AG09309 (cell line): Measurements from ENCODE around the gene RPS6KL1.

Experiments
- DNase-seq: peaks from one replicate; pipeline ENCODE4 v3.0.0-alpha.2; 2010; ENCODE audit warnings: low read depth
- H3K4me3 ChIP-seq: 2 replicates; pipeline ENCODE4 v1.5.1; 2011; ENCODE audit warnings: mild to moderate bottlenecking, low read depth, low read length, moderate library complexity; ENCODE audit not compliant: control insufficient read depth
- TF ChIP-seq, protein P1 (sequence below): IDR thresholded peaks from 2 replicates; pipeline ENCODE4 v1.5.1; 2011; ENCODE audit warnings: mild to moderate bottlenecking, low read depth, low read length, inconsistent platforms; ENCODE audit not compliant: insufficient read depth, control insufficient read depth; ENCODE audit errors: missing control alignments

RPS6KL1 gene, protein sequence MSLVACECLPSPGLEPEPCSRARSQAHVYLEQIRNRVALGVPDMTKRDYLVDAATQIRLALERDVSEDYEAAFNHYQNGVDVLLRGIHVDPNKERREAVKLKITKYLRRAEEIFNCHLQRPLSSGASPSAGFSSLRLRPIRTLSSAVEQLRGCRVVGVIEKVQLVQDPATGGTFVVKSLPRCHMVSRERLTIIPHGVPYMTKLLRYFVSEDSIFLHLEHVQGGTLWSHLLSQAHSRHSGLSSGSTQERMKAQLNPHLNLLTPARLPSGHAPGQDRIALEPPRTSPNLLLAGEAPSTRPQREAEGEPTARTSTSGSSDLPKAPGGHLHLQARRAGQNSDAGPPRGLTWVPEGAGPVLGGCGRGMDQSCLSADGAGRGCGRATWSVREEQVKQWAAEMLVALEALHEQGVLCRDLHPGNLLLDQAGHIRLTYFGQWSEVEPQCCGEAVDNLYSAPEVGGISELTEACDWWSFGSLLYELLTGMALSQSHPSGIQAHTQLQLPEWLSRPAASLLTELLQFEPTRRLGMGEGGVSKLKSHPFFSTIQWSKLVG

DNA sequence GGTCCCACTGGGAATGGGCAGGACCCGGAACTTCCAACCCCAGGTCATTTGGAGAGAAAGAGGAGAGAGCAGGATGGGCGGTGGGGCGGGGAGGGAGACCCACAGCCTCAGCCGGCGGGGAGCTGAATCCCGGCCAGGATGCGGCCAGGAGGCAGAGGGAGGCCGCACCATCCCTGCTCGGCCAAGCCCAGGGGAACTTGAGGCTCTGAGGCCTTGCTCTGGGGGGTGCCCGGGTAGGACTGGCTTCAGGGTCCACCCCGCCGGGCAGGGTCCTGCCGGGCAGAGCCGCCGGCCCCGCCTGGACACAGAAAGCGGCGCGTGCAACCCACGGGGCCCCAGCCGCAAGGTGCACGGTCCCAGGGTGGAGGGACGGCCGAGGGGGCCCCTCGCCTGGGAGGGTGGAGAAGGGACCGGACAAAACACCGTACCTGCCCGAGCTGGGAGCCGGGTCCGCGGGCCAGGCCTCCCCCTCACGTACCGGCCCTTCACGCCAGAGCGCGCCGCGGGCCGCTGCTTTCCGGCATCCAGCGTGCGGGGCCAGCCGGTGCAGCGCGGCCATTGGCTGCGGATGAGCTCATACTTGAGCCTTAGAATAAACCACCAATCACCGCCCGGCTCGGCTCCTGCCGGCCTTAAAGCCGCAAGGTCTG lies at the start of gene RPS6KL1:
Gene RPS6KL1, minus strand, starts transcription at position 509 of the 650 bp plus-strand sequence. CDS start 1,719 bp downstream, outside the sequence.
- DNase-seq: no peak
- TF ChIP-seq, protein P1, sequence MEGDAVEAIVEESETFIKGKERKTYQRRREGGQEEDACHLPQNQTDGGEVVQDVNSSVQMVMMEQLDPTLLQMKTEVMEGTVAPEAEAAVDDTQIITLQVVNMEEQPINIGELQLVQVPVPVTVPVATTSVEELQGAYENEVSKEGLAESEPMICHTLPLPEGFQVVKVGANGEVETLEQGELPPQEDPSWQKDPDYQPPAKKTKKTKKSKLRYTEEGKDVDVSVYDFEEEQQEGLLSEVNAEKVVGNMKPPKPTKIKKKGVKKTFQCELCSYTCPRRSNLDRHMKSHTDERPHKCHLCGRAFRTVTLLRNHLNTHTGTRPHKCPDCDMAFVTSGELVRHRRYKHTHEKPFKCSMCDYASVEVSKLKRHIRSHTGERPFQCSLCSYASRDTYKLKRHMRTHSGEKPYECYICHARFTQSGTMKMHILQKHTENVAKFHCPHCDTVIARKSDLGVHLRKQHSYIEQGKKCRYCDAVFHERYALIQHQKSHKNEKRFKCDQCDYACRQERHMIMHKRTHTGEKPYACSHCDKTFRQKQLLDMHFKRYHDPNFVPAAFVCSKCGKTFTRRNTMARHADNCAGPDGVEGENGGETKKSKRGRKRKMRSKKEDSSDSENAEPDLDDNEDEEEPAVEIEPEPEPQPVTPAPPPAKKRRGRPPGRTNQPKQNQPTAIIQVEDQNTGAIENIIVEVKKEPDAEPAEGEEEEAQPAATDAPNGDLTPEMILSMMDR: no peak
- peak within 1 kb of the TSS; percentile 41 for H3K4me3 ChIP-seq

- DNase-seq: no peak
- TF ChIP-seq, protein P1: no peak
- no peak overlapping the region for H3K4me3 ChIP-seq
Observed at GRCh38 chr14:74968811-74969210, 45.8 kb upstream of the RPS6KL1 start.

GRCh38 chr14:74965486-74966153 lies 42.6 kb upstream of the RPS6KL1 start:
- TF ChIP-seq, protein P1: no peak
- H3K4me3 ChIP-seq: no peak overlapping the region
- no peak for DNase-seq

- TF ChIP-seq, protein P1: no peak
- no peak for DNase-seq
- no peak overlapping the region for H3K4me3 ChIP-seq
Observed at GRCh38 chr14:74964787-74965485, 41.9 kb upstream of the RPS6KL1 start.

- no peak overlapping the region for H3K4me3 ChIP-seq
- TF ChIP-seq, protein P1: no peak
- no peak for DNase-seq
Observed at GRCh38 chr14:74963705-74964271, 40.7 kb upstream of the RPS6KL1 start.
